Measurements from ENCODE around the gene EDARADD.
"Not testable (repeated sequence)": the region's sequence is repeated elsewhere in the genome, so short reads cannot be mapped to it uniquely, and the experiment has no call there.

Gene EDARADD

GRCh38 chr1:236480758-236481436 lies 86.8 kb downstream of the EDARADD start:
- no peak for TF ChIP-seq CTCF (IDR thresholded peaks at IDR 0.05; ENCODE audit: low read length, missing control alignments)
- no peak for DNase-seq (ENCODE audit: low read depth)
- H3K4me3 ChIP-seq (replicated peaks; ENCODE audit: low read depth, low read length) = no peak overlapping the region

- no peak for TF ChIP-seq CTCF (IDR thresholded peaks at IDR 0.05; ENCODE audit: low read length, missing control alignments)
- no peak for DNase-seq (ENCODE audit: low read depth)
- H3K4me3 ChIP-seq (replicated peaks; ENCODE audit: low read depth, low read length) = no peak overlapping the region
Observed at GRCh38 chr1:236484310-236484971, 90.4 kb downstream of the EDARADD start.

DNA sequence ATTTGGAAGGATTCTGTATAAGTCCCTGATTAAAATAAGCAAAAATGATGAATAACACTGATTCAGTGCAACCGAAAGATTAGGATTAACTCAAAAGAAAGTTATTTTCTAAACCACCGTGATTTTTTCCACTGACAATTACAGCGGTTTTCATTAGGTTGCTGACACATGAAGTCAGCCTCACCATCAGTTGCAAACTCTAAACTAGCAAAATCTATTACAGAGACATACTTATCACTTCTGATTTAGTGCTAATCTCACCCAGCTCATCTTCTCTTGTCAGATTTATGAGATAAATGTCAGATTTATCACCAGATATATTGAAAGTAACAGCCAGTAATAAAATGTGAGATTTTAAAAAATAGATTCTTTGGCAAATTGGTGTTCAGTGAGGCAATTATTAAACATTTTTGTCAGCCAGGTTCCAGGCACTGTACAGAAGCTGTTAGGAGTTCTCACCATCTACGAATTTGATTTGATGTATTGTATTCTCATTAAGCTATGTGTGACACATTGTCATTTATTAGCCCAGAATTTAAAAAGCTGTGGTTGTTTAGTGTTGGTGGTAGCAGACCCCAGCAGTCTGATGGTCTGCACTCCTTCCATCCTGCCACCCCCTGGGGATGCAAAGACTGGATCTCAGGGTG lies 92.4 kb downstream of the EDARADD start:
- TF ChIP-seq CTCF (IDR thresholded peaks at IDR 0.05; ENCODE audit: low read length, missing control alignments) = no peak
- H3K4me3 ChIP-seq (replicated peaks; ENCODE audit: low read depth, low read length) = no peak overlapping the region
- DNase-seq (ENCODE audit: low read depth) = no peak

DNA sequence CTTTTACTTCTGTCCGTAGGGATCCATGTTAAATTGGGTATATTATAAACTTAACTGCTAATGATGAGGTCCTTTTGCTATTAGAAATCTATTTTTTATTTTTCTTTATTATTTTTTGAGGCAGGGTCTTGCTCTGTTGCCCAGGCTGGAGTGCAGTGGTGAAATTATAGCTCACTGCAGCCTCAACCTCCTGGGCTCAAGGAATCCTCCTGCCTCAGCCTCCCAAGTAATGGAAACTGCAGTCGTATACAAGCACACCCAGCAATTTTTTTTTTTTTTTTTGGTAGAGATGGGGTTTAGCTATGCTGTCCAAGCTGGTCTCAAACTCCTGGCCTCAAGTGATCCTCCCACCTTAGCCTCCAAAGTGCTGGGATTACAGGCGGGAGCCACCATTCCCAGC lies 95.1 kb downstream of the EDARADD start:
- DNase-seq (ENCODE audit: low read depth); H3K4me3 ChIP-seq (replicated peaks; ENCODE audit: low read depth, low read length): not testable (repeated sequence)

DNA sequence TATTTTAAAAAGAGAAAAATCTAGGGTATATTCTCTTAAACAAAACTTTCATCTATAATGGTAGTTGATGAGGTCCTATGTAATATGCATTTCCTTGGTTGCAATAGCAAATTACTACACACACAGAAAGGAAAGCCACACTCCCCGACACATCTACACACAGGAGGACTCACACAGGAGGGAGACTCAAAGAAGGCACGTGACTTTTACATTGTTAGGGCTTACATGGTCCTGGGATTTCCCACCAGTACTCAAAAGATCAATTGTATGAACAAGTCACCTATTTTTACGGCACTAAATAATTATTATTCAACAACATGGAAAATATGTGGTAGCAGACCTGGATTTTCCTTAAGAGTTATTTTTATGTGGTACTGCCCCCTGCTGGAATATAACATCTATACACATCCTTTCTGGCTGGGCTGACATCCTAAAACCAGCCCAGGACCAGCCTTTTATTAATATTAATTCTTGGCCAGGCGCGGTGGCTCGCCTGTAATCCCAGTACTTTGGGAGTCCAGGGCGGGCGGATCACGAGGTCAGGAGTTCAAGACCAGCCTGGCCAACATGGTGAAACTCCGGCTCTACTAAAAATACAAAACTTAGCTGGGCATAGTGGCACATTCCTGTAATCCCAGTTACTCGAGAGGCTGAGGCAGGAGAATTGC lies 95.8 kb downstream of the EDARADD start:
- peak; percentile 46 for TF ChIP-seq CTCF (IDR thresholded peaks at IDR 0.05; ENCODE audit: low read length, missing control alignments)
- no peak overlapping the region for H3K4me3 ChIP-seq (replicated peaks; ENCODE audit: low read depth, low read length)
- peak; percentile 78 for DNase-seq (ENCODE audit: low read depth)

DNA sequence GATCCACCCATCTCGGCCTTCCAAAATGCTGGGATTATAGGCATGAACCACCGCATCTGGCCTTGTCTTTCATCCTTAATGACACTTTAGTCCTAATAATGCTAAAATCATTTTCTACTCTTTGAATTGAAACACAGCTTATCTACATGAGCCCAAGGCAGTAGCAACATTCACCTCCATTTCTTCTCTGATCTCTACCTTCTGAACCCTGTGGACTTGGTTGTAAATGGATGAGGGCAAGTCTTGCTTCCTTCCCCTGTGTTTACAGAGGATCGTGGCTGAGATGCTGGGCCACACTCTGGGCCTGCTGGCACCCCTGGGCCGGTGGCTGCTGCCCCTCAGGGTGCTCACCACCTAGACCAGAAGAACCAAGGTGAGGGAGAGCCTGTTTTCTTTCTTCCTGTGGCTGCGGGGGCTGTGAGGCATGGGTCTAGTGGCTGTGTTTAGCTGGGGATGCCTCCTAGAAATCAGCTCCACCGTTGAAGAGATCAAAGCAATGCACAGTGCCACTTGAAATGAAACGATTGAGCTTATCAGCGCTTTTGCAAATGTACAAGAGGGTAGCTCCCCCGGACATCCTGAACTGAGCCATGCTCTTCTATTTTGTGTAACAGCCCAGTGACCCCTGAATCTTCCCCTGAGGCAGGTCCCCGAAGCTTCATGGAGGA lies 97.5 kb downstream of the EDARADD start:
- DNase-seq (ENCODE audit: low read depth) = no peak
- H3K4me3 ChIP-seq (replicated peaks; ENCODE audit: low read depth, low read length) = no peak overlapping the region
- TF ChIP-seq CTCF (IDR thresholded peaks at IDR 0.05; ENCODE audit: low read length, missing control alignments) = no peak

DNA sequence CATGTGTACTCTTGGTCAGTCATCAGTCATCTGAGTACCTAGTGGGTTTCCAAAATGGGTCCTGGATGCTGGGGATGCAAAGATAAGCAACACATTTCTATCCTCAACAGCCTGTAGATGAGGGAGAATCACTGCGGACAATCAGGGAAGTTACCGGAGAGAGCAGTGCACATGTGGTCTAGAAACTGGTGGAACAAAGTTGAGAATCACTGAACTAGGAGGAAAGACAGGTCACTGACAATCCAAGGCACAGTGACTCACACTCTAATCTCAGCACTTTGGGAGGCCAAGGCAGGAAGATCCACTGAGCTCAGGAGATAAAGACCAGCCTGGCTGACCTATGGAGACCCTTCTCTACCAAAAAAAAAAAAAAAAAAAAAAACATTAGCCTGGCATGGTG lies 98.3 kb downstream of the EDARADD start:
- no peak for DNase-seq (ENCODE audit: low read depth)

More for the DNA sequence above, 98.3 kb downstream of the EDARADD start:
- H3K4me3 ChIP-seq (replicated peaks; ENCODE audit: low read depth, low read length) = no peak overlapping the region
- no peak for TF ChIP-seq CTCF (IDR thresholded peaks at IDR 0.05; ENCODE audit: low read length, missing control alignments)
